SU-DHL-6 (cell line): ENCODE measurements around the gene TPM3.
A peak's percentile ranks its signal among the peaks of the same experiment; 100 is the strongest.

Experiments used
- H2AFZ ChIP-seq: fragments of 200-600 bp; sonication (generic); 2 replicates; pipeline ENCODE4 v1.6.1; 2014; ENCODE audit warnings: low read depth, mild to moderate bottlenecking, moderate library complexity, mixed read lengths, antibody characterized with exemption, low read length; ENCODE audit not compliant: severe bottlenecking
- H3F3A ChIP-seq: fragments of 200-600 bp; shearing (Covaris generic); 2 replicates; pipeline ENCODE4 v1.6.0; 2016; ENCODE audit warnings: antibody characterized with exemption, mild to moderate bottlenecking; ENCODE audit not compliant: insufficient read depth
- H3K27ac ChIP-seq: fragments of 200-600 bp; sonication (generic); 2 replicates; pipeline ENCODE4 v1.5.1; 2016; ENCODE audit warnings: low read depth, mild to moderate bottlenecking, low read length, moderate library complexity, mixed read lengths
- H3K27me3 ChIP-seq: fragments of 200-600 bp; sonication (generic), shearing (Covaris generic); 2 replicates; pipeline ENCODE4 v1.6.0; 2014; ENCODE audit warnings: mild to moderate bottlenecking, low read length
- H3K36me3 ChIP-seq: fragments of 200-600 bp; sonication (generic); 2 replicates; pipeline ENCODE4 v1.6.1; 2014; ENCODE audit warnings: mild to moderate bottlenecking, low read length, mixed read lengths
- H3K4me2 ChIP-seq: fragments of 300-600, 200-600 bp; shearing (Covaris generic), sonication (generic); 2 replicates; pipeline ENCODE4 v1.6.0; 2014; ENCODE audit warnings: low read length, low read depth, mild to moderate bottlenecking; ENCODE audit not compliant: poor library complexity, severe bottlenecking
- H3K4me3 ChIP-seq: fragments of 200-600 bp; sonication (generic); 2 replicates; pipeline ENCODE4 v1.5.1; 2014; ENCODE audit warnings: antibody characterized with exemption, low read length, mild to moderate bottlenecking, mixed read lengths; ENCODE audit not compliant: insufficient read depth, poor library complexity, severe bottlenecking
- H3K79me2 ChIP-seq: fragments of 200-600 bp; sonication (generic); 2 replicates; pipeline ENCODE4 v1.6.1; 2014; ENCODE audit warnings: mild to moderate bottlenecking, low read length, moderate library complexity; ENCODE audit not compliant: insufficient read depth
- H3K9ac ChIP-seq: fragments of 200-600 bp; sonication (generic); 2 replicates; pipeline ENCODE4 v1.7.0; 2014; ENCODE audit warnings: mild to moderate bottlenecking, low read length
- H3K9me2 ChIP-seq: fragments of 200-600 bp; sonication (generic); replicated peaks from 2 replicates; pipeline ENCODE4 v1.6.1; 2014; ENCODE audit warnings: low read length; ENCODE audit not compliant: insufficient read depth
- H3K9me3 ChIP-seq: fragments of 200-600 bp; sonication (generic); 2 replicates; pipeline ENCODE4 v1.6.1; 2014; ENCODE audit warnings: low read length, mixed read lengths; ENCODE audit not compliant: insufficient read depth
- H4K20me1 ChIP-seq: fragments of 200-600 bp; sonication (generic); 2 replicates; pipeline ENCODE4 v1.6.1; 2014; ENCODE audit warnings: low read depth, mild to moderate bottlenecking, antibody characterized with exemption, low read length, moderate library complexity, mixed read lengths
- EZH2phosphoT487 ChIP-seq: fragments of 200-600 bp; sonication (generic), shearing (Covaris generic); conservative IDR thresholded peaks from 2 replicates; pipeline ENCODE4 v1.6.1; 2018; ENCODE audit warnings: mild to moderate bottlenecking, antibody characterized with exemption, low read length, moderate library complexity, mixed read lengths
- TF ChIP-seq, protein P1 (sequence below): fragments of 200-600 bp; sonication (generic); IDR thresholded peaks from one replicate; pipeline ENCODE4 v1.5.1; 2017; ENCODE audit warnings: antibody characterized with exemption, mild to moderate bottlenecking, low read length, moderate library complexity; ENCODE audit not compliant: insufficient read depth, poor library complexity, severe bottlenecking

The TPM3 gene

DNA sequence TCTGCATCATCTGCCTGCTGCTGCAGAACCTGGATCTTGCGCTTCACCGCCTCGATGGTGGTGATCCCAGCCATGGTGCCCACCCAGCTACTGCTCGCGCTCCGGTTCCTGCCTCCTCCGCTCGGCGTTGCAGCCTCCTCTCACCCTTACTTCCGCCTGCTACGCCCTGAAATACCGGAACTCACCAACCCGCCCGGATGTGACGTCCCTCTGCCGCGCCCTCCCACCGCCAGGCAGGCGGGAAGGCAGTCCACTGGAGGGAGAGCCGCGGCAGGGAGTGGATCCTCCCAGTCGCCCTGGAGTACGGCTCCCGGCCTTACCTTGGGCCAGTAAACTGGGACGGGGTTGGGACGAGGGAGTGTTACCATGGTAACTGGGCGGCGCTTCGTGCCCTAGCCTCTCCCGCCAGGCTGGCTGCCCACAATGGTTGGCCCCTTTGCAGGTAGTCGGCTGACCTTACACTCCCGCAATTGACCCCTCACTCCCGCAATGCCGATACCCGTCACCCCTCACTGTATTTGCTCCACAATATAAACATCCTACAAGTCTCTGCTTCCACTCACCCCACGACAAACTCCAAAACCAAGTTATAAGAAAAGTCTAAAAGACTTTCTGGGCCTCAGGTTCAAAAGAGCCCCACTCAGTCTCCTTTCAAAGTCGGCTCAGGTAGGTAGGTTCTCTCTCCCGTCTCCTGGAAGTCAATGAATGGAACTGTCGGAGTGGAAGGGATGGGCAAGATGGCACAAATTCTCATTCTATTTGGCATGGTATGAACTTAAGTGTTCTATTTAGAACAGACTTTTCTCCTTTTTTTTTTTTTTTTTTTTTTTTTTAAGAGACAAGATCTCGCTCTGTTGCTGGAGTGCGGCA lies 8.6 kb downstream of the TPM3 start:
- Histone ChIP-seq H4K20me1 (peaks cover 23% of the 10 kb centered on the region), H3K27me3 (no peaks in the 10 kb centered on the region), H3K4me2 (peak overlapping the region; percentile 90), H3K79me2 (peaks cover 47% of the 10 kb centered on the region), H3K9me3 (no peaks in the 10 kb centered on the region), H3K9me2 (no peaks in the 10 kb centered on the region), H3K9ac (peak overlapping the region; percentile 94), H3K36me3 (0 out of 2 replicates have a peak, but pooled peaks cover 5% of the 10 kb centered on the region), H3K4me3 (peak overlapping the region; percentile 97), H3F3A (no peaks in the 10 kb centered on the region), H2AFZ (peak overlapping the region; percentile 44), H3K27ac (peak overlapping the region; percentile 67)
- no peak for TF ChIP-seq EZH2phosphoT487
- TF ChIP-seq, protein P1, sequence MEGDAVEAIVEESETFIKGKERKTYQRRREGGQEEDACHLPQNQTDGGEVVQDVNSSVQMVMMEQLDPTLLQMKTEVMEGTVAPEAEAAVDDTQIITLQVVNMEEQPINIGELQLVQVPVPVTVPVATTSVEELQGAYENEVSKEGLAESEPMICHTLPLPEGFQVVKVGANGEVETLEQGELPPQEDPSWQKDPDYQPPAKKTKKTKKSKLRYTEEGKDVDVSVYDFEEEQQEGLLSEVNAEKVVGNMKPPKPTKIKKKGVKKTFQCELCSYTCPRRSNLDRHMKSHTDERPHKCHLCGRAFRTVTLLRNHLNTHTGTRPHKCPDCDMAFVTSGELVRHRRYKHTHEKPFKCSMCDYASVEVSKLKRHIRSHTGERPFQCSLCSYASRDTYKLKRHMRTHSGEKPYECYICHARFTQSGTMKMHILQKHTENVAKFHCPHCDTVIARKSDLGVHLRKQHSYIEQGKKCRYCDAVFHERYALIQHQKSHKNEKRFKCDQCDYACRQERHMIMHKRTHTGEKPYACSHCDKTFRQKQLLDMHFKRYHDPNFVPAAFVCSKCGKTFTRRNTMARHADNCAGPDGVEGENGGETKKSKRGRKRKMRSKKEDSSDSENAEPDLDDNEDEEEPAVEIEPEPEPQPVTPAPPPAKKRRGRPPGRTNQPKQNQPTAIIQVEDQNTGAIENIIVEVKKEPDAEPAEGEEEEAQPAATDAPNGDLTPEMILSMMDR = no peak

- Histone ChIP-seq H3K79me2 (peaks cover 55% of the 10 kb centered on the region), H3K9me2 (no peaks in the 10 kb centered on the region), H3K27me3 (no peaks in the 10 kb centered on the region), H3K9ac (peak overlapping the region; percentile 94), H3K27ac (peak overlapping the region; percentile 67), H3K9me3 (no peaks in the 10 kb centered on the region), H3F3A (no peaks in the 10 kb centered on the region), H4K20me1 (peaks cover 31% of the 10 kb centered on the region), H3K4me2 (peak overlapping the region; percentile 90), H2AFZ (peak overlapping the region; percentile 40), H3K4me3 (peak overlapping the region; percentile 97), H3K36me3 (0 out of 2 replicates have a peak, but pooled peaks cover 5% of the 10 kb centered on the region)
- TF ChIP-seq, protein P1 = no peak
- no peak for TF ChIP-seq EZH2phosphoT487
These were observed 9.4 kb downstream of the TPM3 start for GRCh38 chr1:154182344-154183045.

DNA sequence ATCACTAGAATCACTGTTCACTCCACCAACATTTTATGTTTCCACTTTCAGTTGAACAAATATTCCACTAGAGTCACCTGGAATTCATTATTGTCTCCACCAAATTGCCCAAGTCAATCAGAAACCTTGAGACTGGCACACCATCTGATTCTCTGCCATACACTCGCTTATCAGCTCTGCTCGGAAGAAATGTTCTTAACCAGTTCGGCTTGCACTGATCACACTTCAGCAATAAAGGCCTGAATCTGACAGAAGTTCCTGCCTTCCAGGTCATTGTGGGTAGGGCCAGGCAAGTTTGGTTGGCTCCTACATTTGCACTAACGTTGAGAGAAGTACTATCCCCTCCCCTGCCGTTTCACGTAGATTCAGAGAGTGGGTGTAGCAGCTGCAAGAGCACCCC lies 10.0 kb downstream of the TPM3 start:
- no peaks in the 10 kb centered on the region for H3K9me2 ChIP-seq
- H4K20me1 ChIP-seq = peaks cover 35% of the 10 kb centered on the region
- H3K79me2 ChIP-seq = peaks cover 60% of the 10 kb centered on the region
- no peak overlapping the region for H2AFZ ChIP-seq
- no peak for TF ChIP-seq EZH2phosphoT487
- TF ChIP-seq, protein P1 = no peak
- H3K27me3 ChIP-seq = no peaks in the 10 kb centered on the region
- H3K27ac ChIP-seq = peak overlapping the region; percentile 67
- H3K4me2 ChIP-seq = peak overlapping the region; percentile 90
- H3K4me3 ChIP-seq = peak overlapping the region; percentile 97
- H3K9me3 ChIP-seq = no peaks in the 10 kb centered on the region
- H3K36me3 ChIP-seq = 0 out of 2 replicates have a peak, but pooled peaks cover 5% of the 10 kb centered on the region
- H3F3A ChIP-seq = no peaks in the 10 kb centered on the region
- peak overlapping the region; percentile 94 for H3K9ac ChIP-seq
